ENCODE results near the gene EPHA3.

GRCh38 chr3:89138048-89138447, 30.6 kb downstream of the EPHA3 start:
- TF ChIP-seq CTCF (conservative IDR thresholded peaks at IDR 0.05; ENCODE audit: low read length) = no peak
- no peak for TF ChIP-seq EZH2phosphoT487 (IDR thresholded peaks at IDR 0.05; ENCODE audit: borderline replicate concordance)
